H1 (cell line): ENCODE data around the gene MSH2. TPM values are rescaled to one million over a fixed set of nuclear protein-coding genes. Genes with fewer than 3 reads are reported as not detected.

ENCODE experiments used
- CTCF ChIA-PET: fragments of 300-600 bp; sonication (Branson Sonifier 250); formaldehyde crosslinking; loops from one replicate; lab custom pipeline; 2021; ENCODE audit not compliant: partially characterized antibody; lab: Charles Lee
- POLR2A ChIA-PET: fragments of 300-600 bp; sonication (Branson Sonifier 250); formaldehyde crosslinking; loops from one replicate; lab custom pipeline; 2021; ENCODE audit warnings: inconsistent platforms; ENCODE audit not compliant: partially characterized antibody; lab: Charles Lee
- DNase-seq, 2 experiments: peaks; one replicate each; pipeline versions ENCODE4 v3.0.0 to v3.0.0-alpha.2; 2010 to 2022; ENCODE audit warnings: low spot score in 2 of 2, low read depth in 1 of 2, mixed read lengths in 1 of 2
- FAIRE-seq: peaks from 2 replicates; lab custom pipeline; 2011; peaks lifted over from hg19 to GRCh38; lab: Jason Lieb, UNC
- H2AFZ ChIP-seq: 2 replicates; pipeline ENCODE4 v1.8.1; 2012; ENCODE audit warnings: low read length, inconsistent platforms
- H2AK5ac ChIP-seq: 2 replicates; pipeline ENCODE4 v1.6.1; 2013; ENCODE audit warnings: low read depth, low read length
- H2BK120ac ChIP-seq: replicated peaks from 2 replicates; pipeline ENCODE3; 2013; ENCODE audit warnings: low read depth, low read length, inconsistent platforms
- H2BK12ac ChIP-seq: 2 replicates; pipeline ENCODE4 v1.6.1; 2013; ENCODE audit warnings: low read depth, low read length
- H2BK15ac ChIP-seq: 2 replicates; pipeline ENCODE4 v1.6.1; 2013; ENCODE audit warnings: low read length
- H2BK20ac ChIP-seq: 2 replicates; pipeline ENCODE4 v1.6.1; 2013; ENCODE audit warnings: low read length
- H2BK5ac ChIP-seq: 2 replicates; pipeline ENCODE4 v1.6.1; 2013; ENCODE audit warnings: low read depth, low read length
- H3K14ac ChIP-seq: 2 replicates; pipeline ENCODE4 v1.6.1; 2013; ENCODE audit warnings: inconsistent platforms; ENCODE audit not compliant: insufficient read length
- H3K18ac ChIP-seq: 2 replicates; pipeline ENCODE4 v1.6.1; 2013; ENCODE audit warnings: low read length; ENCODE audit errors: extremely low read depth
- H3K23ac ChIP-seq: 2 replicates; pipeline ENCODE4 v1.6.1; 2013; ENCODE audit warnings: inconsistent platforms; ENCODE audit not compliant: insufficient read length
- H3K23me2 ChIP-seq: 2 replicates; pipeline ENCODE4 v1.6.1; 2013; ENCODE audit warnings: low read depth, low read length
- H3K27ac ChIP-seq: 2 replicates; pipeline ENCODE4 v1.6.1; 2011; ENCODE audit warnings: low read depth, low read length, inconsistent platforms
- H3K27me3 ChIP-seq, 4 experiments: replicated peaks in 1 of 4; 1 replicate in 1 of 4; 2 replicates in 3 of 4; pipeline versions ENCODE4 v1.6.1 to v1.8.1; 2011 to 2013; ENCODE audit warnings: low read length in 3 of 4, mild to moderate bottlenecking in 3 of 4, inconsistent platforms in 2 of 4, mixed read lengths in 2 of 4, moderate library complexity in 1 of 4; ENCODE audit not compliant: control insufficient read depth in 3 of 4, insufficient read depth in 3 of 4; ENCODE audit errors: extremely low read depth in 1 of 4
- H3K36me3 ChIP-seq, 4 experiments: 2 replicates each; pipeline versions ENCODE4 v1.6.1 to v1.8.1; 2011 to 2013; ENCODE audit warnings: mild to moderate bottlenecking in 4 of 4, low read length in 3 of 4, moderate library complexity in 2 of 4, control low read depth in 1 of 4, inconsistent platforms in 1 of 4; ENCODE audit not compliant: insufficient read depth in 4 of 4, control insufficient read depth in 2 of 4
- H3K4ac ChIP-seq: replicated peaks from 2 replicates; pipeline ENCODE3; 2013; ENCODE audit warnings: low read length, low read depth, mixed read lengths, inconsistent platforms; ENCODE audit not compliant: insufficient read length
- H3K4me1 ChIP-seq, 4 experiments: replicated peaks in 1 of 4; 1 replicate in 1 of 4; 2 replicates in 3 of 4; pipeline versions ENCODE4 v1.6.1 to v1.8.1; 2011 to 2013; ENCODE audit warnings: low read length in 3 of 4, inconsistent platforms in 2 of 4, mixed read lengths in 1 of 4; ENCODE audit not compliant: insufficient read depth in 4 of 4, control insufficient read depth in 3 of 4
- H3K4me2 ChIP-seq, 2 experiments: 2 replicates each; pipeline versions ENCODE4 v1.6.1 to v1.8.1; 2011 to 2013; ENCODE audit warnings: low read depth in 2 of 2, low read length in 2 of 2, control low read depth in 1 of 2, inconsistent platforms in 1 of 2, mild to moderate bottlenecking in 1 of 2; ENCODE audit not compliant: insufficient read depth in 1 of 2
- H3K4me3 ChIP-seq, 4 experiments: fragments of 200-600, 300-600 bp in 1 of 4; sonication (generic), shearing (Covaris generic), sonication (Bioruptor Twin) in 1 of 4; 2 replicates each; pipeline versions ENCODE4 v1.5.1 to v1.8.1; 2011 to 2016; ENCODE audit warnings: low read length in 4 of 4, low read depth in 3 of 4, control low read depth in 2 of 4, inconsistent platforms in 2 of 4, mild to moderate bottlenecking in 2 of 4, mixed read lengths in 1 of 4, moderate library complexity in 1 of 4; ENCODE audit not compliant: insufficient read depth in 2 of 4; ENCODE audit errors: extremely low read depth in 1 of 4
- H3K56ac ChIP-seq: replicated peaks from 2 replicates; pipeline ENCODE3; 2013; ENCODE audit warnings: low read depth, mild to moderate bottlenecking, mixed read lengths, low read length, inconsistent platforms; ENCODE audit not compliant: insufficient read length
- H3K79me1 ChIP-seq: 2 replicates; pipeline ENCODE4 v1.6.1; 2013; ENCODE audit warnings: low read depth, low read length, control low read depth
- H3K79me2 ChIP-seq, 2 experiments: 2 replicates each; pipeline versions ENCODE4 v1.6.1 to v1.8.1; 2012 to 2013; ENCODE audit warnings: low read length in 2 of 2, mild to moderate bottlenecking in 2 of 2, inconsistent platforms in 1 of 2; ENCODE audit not compliant: insufficient read depth in 2 of 2, control insufficient read depth in 1 of 2
- H3K9ac ChIP-seq, 4 experiments: replicated peaks in 1 of 4; 1 replicate in 1 of 4; 2 replicates in 3 of 4; pipeline versions ENCODE4 v1.6.1 to v1.8.1; 2011 to 2013; ENCODE audit warnings: low read depth in 3 of 4, low read length in 3 of 4, control low read depth in 2 of 4, mild to moderate bottlenecking in 2 of 4, moderate library complexity in 2 of 4, inconsistent platforms in 1 of 4; ENCODE audit errors: extremely low read depth in 1 of 4
- H3K9me3 ChIP-seq, 2 experiments: 2 replicates each; pipeline versions ENCODE4 v1.6.1 to v1.8.1; 2012 to 2013; ENCODE audit warnings: mild to moderate bottlenecking in 2 of 2, moderate library complexity in 2 of 2, control low read depth in 1 of 2, inconsistent platforms in 1 of 2, low read depth in 1 of 2, low read length in 1 of 2, mixed read lengths in 1 of 2; ENCODE audit not compliant: insufficient read depth in 2 of 2
- H4K20me1 ChIP-seq, 2 experiments: replicated peaks in 1 of 2; 2 replicates each; pipeline versions ENCODE3 to v1.8.1; 2011 to 2013; ENCODE audit warnings: inconsistent platforms in 2 of 2, low read length in 2 of 2, mild to moderate bottlenecking in 1 of 2; ENCODE audit not compliant: insufficient read depth in 2 of 2, control insufficient read depth in 1 of 2
- H4K5ac ChIP-seq: 2 replicates; pipeline ENCODE4 v1.6.1; 2013; ENCODE audit warnings: low read length, low read depth, mixed read lengths, inconsistent platforms; ENCODE audit not compliant: insufficient read length
- H4K8ac ChIP-seq: 2 replicates; pipeline ENCODE4 v1.8.0; 2013; ENCODE audit warnings: mild to moderate bottlenecking, moderate library complexity, low read length, inconsistent platforms; ENCODE audit not compliant: insufficient read depth; ENCODE audit errors: extremely low read depth
- H4K91ac ChIP-seq: replicated peaks from 2 replicates; pipeline ENCODE3; 2013; ENCODE audit warnings: low read length, mixed read lengths, inconsistent platforms; ENCODE audit not compliant: insufficient read length
- HDAC2 ChIP-seq, 2 experiments: fragments of 300-600 bp in 1 of 2; sonication (generic) in 1 of 2; IDR thresholded peaks; 2 replicates each; pipeline ENCODE4 v1.6.1; 2011 to 2012; ENCODE audit warnings: low read depth in 2 of 2, low read length in 2 of 2, mild to moderate bottlenecking in 2 of 2, moderate library complexity in 2 of 2, borderline replicate concordance in 1 of 2, inconsistent platforms in 1 of 2
- MAFK ChIP-seq: IDR thresholded peaks from 2 replicates; pipeline ENCODE4 v1.6.1; 2012; ENCODE audit warnings: low read depth, mild to moderate bottlenecking, improper control_type of control experiment, low read length
- WGBS, 2 experiments: shearing (Covaris generic) in 1 of 2; methylation state at CpG; one replicate each; pipeline versions ENCODE4 v1.1.6 to v1.1.7; 2013 to 2015; ENCODE audit warnings: low lambda C conversion rate in 2 of 2, mixed read lengths in 2 of 2, inconsistent platforms in 1 of 2, low coverage in 1 of 2, missing lambda C conversion rate in 1 of 2; ENCODE audit not compliant: insufficient replicate concordance in 2 of 2, insufficient coverage in 1 of 2, insufficient read length in 1 of 2; ENCODE audit errors: extremely low coverage in 1 of 2, missing lambda C conversion rate in 1 of 2; 5-methylcytosine and 5-hydroxymethylcytosine counted together
- polyA plus RNA-seq, 7 experiments: library from polyadenylated mRNA; depleted of rRNA in 3 of 7; stranded (reverse) in 5 of 7; unstranded in 2 of 7; fragments of >200 nt in 5 of 7; fragments of 200-250 nt in 2 of 7; gene quantifications; 1 replicate in 5 of 7; 2 replicates in 1 of 7; 4 replicates in 1 of 7; pipeline versions ENCODE4 v1.2.1 to v1.2.3, GENCODE V29; 2011 to 2013; ENCODE audit warnings: missing spikeins in 2 of 7, mixed read lengths in 2 of 7
- total RNA-seq: library from RNA; stranded (reverse); fragmentation: NEBNext Ultra II Directional; extraction: Animal tissue kit (Norgen Biotek cat#: 25700); gene quantifications from 2 replicates; pipeline ENCODE4 v1.2.1, GENCODE V29; 2021

The MSH2 gene
- total and polyA plus RNA-seq, 2 of the 8 experiments (the other 6 are each of a cell fraction or from before 2014, with no cell fraction given): 64.1 to 228 TPM

DNA sequence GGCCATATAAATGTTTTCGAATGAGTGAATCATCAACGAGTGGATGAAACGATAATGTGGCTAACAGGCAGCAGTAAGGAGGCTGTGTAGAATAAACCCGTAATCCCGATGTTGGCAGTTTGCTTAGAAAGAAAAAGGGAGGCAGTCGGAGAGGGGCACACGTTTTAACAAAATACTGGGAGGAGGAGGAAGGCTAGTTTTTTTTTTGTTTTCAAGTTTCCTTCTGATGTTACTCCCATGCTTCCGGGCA, 476 bp upstream of the MSH2 start:
- peak overlapping the region; percentile 98; the same call in 1 of the 2 replicates for H2BK12ac ChIP-seq
- H3K4me3 ChIP-seq: peak overlapping the region; percentile 67 to 92 (median 88); a peak in 7 of 8 replicates
- H4K20me1 ChIP-seq: peaks cover 1 to 2% of the 10 kb centered on the region in 2 experiments
- no peak overlapping the region for H4K8ac ChIP-seq
- TF ChIP-seq HDAC2 (IDR thresholded peaks at IDR 0.05; ENCODE audit: borderline replicate concordance in 1 of 2, low read depth in 2 of 2, low read length in 2 of 2): no peak; a peak in 1 of 4 replicates
- peak; percentile 26; the same call in 1 of the 2 replicates for TF ChIP-seq MAFK
- H2BK15ac ChIP-seq: no peak overlapping the region
- H2BK5ac ChIP-seq: peak overlapping the region; percentile 89; the same call in 1 of the 2 replicates
- no peak overlapping the region for H3K14ac ChIP-seq
- CTCF ChIA-PET: interaction anchor here (0.9 to 2.0 kb wide), 12 partner anchors 11 to 751 kb away, joined by 3 to 8 read pairs (median 3); no protein-coding TSS in a partner anchor
- H3K4me2 ChIP-seq: peak overlapping the region; percentile 68 to 78
- H2AFZ ChIP-seq: 0 out of 2 replicates have a peak overlapping the region, but pooled peaks have one; percentile 26
- peaks cover 0 to 12% (median 6%) of the 10 kb centered on the region in 4 experiments; a peak in 2 of 8 replicates for H3K36me3 ChIP-seq
- peak overlapping the region; percentile 24; the same call in 1 of the 2 replicates for H3K27ac ChIP-seq
- peaks cover 34 to 45% of the 10 kb centered on the region in 2 experiments for H3K79me2 ChIP-seq
- peaks cover 3 to 12% (median 7%) of the 10 kb centered on the region in 4 experiments; a peak in 5 of 7 replicates for H3K4me1 ChIP-seq
- H3K27me3 ChIP-seq: no peaks in the 10 kb centered on the region
- H3K23me2 ChIP-seq: peaks cover 8% of the 10 kb centered on the region
- H3K9me3 ChIP-seq: peaks cover 0 to 9% of the 10 kb centered on the region in 2 experiments; a peak in 3 of 4 replicates
- H3K9ac ChIP-seq: peak overlapping the region in 3 of 4 experiments; percentile 60 to 93 (median 91); a peak in 5 of 7 replicates
- no peak overlapping the region for H2BK20ac ChIP-seq
- peaks cover 4% of the 10 kb centered on the region; the same call in 1 of the 2 replicates for H3K79me1 ChIP-seq
- no peak overlapping the region for H3K23ac ChIP-seq
- FAIRE-seq (no peak), DNase-seq (no peak)
- H2AK5ac ChIP-seq: no peak overlapping the region
- WGBS, 2 experiments: 12% methylated on average over 8 of the region's 8 CpGs; no CpG with 5 or more reads in 1 of the 2 experiments
- no peak overlapping the region for H4K5ac ChIP-seq
- peak overlapping the region; percentile 85 for H3K18ac ChIP-seq
- peak overlapping the region; percentile 56 for H4K91ac ChIP-seq
- peak overlapping the region; percentile 50 for H3K56ac ChIP-seq
- H2BK120ac ChIP-seq: no peak overlapping the region
- no peak overlapping the region for H3K4ac ChIP-seq
- POLR2A ChIA-PET: interaction anchor here (0.6 to 3.8 kb wide), 19 partner anchors 8 to 381 kb away, joined by 3 to 31 read pairs (median 4); partner anchors contain the start of gene MSH6
